Measurements from ENCODE around the gene PLXNA2.

The PLXNA2 gene

GRCh38 chr1:208222376-208223126 is 21.6 kb downstream of the PLXNA2 start:
- no peak for DNase-seq

DNA sequence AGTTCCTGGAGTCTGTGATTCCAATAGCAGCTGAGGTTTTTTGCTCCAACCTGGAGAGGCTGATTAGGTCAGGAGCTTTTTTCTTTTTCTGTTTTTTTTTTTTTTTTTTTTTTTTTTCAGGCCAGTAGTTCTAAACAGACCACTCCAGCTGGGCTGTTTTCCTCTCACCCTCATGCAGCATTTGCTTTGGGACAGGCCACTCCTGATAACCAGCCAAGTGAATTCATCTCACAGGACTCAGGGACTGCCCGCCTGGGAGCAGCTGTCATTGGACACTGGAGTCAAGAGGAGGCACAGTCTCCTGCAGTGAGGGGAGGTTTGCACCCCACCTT is 22.9 kb downstream of the PLXNA2 start:
- no peak for DNase-seq

DNA sequence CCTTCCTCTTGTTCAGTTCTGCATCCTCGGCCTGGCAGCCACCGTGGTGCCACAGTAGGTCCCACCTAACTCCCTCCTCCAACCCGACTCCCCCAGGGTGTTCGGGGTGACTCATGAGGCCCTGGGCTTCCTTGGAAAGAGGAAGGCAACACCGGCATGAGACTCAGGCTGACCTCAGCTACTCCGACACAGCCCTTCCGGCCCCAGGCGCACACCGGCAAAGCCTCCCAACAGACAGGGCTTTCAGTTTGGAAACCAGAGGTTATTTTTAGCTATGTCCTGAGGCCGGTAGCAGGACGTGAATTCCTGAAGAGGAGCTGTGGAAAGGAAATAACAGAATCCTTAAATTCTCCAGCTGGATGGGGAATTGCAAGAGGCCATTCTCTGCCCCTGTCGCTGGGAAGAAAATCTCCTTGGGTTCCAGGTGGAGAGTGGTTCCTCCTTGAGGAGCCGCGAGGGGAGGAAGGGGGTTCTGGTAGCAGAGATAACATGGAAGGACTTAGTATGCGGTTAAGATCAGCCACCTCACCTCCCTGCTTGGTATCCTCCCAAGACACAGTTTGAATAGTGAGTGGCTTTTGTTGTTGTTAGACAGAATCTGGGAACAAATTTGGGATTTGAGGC is 24.4 kb downstream of the PLXNA2 start:
- DNase-seq, result no peak

GRCh38 chr1:208219098-208219658 is 25.0 kb downstream of the PLXNA2 start:
- no peak for DNase-seq

DNA sequence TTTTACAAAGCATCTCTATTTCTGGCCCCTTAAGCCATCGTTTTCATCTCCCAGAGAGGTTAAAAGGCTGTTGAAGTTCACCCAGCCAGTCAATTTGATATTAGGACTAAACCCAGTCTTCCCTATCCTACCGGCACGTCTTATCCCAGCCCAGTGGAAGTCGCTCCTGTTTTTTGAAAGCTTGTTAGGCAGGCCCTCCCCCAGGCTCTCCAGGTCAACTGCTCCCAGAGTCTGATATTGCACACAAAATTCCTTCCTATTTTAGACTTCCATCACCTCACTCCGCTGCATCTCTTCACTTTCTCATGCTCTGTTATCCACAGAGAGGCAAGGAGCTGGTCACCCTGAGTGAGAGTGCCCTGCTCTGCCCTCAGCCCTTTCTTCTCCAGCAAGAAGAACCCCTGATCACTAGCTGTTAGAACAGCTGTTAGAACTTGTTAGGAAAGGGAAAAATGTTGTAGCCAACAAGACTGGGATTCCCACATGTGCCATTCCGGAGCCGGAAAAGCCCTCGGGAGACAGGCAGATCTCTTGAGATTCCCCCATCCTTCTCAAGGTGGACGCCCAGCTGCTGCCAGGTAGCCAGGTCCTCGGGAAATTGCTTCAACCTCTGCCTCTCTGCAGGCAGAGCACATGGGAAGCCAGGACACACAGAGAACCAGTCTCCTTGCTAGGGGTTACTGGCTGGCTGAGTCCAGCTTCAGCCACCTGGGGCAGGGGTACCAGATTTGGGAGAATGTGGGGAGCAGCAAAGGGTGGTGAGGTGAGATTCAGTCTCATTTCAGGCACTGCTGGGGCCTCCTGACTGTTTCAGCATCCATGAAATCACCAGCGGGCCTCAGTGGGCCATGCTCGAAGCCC is 25.7 kb downstream of the PLXNA2 start:
- DNase-seq, result no peak

DNA sequence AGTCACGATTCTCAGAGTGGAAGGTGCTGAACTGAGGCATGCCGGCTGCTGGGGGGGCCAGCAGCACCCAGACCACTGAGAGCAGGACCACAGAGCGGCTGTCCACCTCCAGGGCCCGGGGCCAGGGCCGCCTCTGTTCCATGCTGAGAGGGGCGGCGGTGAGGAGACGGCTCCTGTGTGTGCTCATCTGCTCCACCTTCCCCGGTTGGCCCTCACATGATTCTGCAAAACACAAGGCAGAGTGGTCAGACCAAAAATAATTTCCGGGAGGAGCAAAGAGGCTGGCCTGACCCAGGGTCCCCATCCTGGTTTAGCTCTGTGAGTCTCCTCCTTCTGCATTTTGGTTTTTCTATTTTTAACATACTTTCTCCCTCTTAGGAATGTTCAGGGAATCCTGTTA is 26.4 kb downstream of the PLXNA2 start:
- DNase-seq, result no peak

DNA sequence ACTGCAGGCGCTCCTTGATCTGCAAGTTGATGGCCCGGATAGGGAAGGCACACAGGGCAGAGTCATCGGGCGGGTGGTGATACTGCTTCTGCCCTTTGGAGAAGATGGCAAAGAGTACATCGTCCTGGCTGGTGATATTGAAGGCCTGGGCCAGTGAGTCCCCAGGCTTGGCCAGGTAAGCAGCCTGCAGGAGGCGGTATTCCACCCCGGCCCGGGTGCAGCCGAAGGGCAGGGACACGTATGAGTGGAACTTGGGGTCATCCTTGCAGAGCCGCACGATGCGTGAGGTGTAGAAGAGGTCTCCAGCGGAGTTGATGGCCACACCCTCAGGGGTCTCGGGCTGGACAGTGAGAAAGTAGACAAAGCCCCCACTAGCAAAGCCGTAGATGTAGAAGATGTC is 27.4 kb downstream of the PLXNA2 start:
- no peak for DNase-seq

GRCh38 chr1:208216062-208216461 is 28.1 kb downstream of the PLXNA2 start:
- DNase-seq, result no peak

DNA sequence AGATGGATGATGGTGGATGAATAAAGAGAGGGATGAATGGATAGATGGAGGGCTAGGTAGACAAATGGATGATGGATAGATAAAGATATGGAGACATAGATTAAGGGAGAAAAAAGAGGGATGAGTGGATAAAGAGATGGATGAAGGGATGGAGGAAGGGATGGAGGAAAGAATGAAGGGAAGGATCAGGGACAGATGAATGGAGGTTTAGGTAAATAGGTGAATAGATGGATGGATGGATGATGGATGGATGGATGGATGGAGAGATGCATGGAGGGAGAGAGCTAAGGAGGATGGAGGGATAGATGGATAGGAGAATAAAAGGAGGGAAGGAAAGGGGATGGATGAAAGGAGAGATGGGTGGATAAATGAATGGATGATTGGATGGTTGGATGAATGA is 28.8 kb downstream of the PLXNA2 start:
- no peak for DNase-seq

- DNase-seq, result no peak
These were observed 30.4 kb downstream of the PLXNA2 start for GRCh38 chr1:208213786-208214185.

GRCh38 chr1:208212893-208213292 is 31.3 kb downstream of the PLXNA2 start:
- no peak for DNase-seq

DNA sequence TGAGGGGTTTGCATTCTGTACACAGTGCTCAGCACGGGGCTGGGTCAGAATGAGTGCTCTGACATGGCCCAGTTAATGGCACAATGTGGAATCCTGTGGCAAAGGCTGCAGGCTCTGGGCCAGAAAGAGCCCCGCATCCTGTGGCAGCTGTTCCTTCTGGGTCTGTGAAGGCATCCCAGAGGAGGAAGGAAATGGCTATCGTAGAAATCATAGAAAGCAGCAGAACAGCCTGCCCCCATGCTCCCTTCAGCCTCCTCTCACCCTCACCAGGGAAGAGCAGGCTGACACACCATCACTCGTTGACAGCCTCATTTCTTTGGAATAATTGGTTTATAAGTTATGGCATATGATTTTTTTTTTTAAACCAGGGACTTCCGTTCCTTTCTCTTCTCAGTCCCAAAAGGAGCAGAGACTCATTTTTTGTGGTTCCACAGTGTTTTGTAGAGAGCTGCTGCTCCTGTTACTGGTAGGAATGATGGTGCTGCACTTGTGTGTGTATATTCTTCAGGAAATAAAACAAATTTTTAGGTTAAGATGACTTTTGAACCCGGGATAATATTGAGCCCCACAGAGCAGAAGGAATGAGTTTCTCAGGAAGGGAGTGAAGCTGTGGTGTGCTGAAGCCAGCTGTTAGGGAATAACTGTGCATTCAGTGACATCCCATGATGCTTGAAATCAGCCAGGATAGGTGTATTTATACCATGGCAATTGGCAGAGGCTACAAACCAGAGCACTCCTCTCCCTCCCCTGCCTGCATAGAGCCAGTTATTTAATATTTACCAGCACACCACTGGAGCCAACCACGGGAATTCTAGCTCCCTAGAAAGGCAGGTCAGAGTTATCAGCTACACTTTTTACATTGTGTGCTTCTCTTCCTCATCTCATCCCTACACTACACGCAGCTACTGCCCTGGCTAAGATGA is 32.0 kb downstream of the PLXNA2 start:
- DNase-seq, result no peak

GRCh38 chr1:208209896-208210589 is 34.1 kb downstream of the PLXNA2 start:
- no peak for DNase-seq

GRCh38 chr1:208209286-208209685 is 34.9 kb downstream of the PLXNA2 start:
- no peak for DNase-seq

GRCh38 chr1:208208132-208208487 is 36.1 kb downstream of the PLXNA2 start:
- no peak for DNase-seq

GRCh38 chr1:208207388-208208131 is 36.6 kb downstream of the PLXNA2 start:
- DNase-seq, result no peak

DNA sequence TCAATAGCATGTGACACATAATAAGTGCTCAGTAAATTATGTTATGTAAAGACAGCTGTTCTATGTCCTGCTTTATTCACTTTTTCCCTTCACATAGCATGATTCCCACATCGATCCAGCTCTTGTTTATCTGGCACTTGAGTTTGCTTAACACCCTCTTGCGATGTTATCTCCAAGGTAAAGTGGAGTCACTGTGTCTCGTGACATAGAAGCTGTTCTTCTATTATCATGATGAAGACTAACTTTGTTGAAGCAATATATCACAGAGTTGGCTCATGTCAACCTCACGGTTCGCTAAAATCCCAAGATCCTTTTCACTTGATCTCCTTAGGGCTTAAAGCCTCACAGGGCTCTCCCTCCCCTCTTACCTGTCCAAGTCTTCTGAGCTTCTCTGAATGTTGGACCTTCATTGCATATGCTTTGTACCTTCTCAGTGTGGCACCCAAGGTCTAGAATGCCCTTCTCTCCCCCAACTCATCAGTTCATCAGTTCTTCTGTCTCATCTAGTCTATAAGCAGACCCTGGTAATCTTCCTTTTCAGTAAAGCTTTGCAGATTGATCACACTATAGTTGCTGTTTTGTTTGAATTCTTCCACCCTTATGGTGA is 38.0 kb downstream of the PLXNA2 start:
- no peak for DNase-seq

DNA sequence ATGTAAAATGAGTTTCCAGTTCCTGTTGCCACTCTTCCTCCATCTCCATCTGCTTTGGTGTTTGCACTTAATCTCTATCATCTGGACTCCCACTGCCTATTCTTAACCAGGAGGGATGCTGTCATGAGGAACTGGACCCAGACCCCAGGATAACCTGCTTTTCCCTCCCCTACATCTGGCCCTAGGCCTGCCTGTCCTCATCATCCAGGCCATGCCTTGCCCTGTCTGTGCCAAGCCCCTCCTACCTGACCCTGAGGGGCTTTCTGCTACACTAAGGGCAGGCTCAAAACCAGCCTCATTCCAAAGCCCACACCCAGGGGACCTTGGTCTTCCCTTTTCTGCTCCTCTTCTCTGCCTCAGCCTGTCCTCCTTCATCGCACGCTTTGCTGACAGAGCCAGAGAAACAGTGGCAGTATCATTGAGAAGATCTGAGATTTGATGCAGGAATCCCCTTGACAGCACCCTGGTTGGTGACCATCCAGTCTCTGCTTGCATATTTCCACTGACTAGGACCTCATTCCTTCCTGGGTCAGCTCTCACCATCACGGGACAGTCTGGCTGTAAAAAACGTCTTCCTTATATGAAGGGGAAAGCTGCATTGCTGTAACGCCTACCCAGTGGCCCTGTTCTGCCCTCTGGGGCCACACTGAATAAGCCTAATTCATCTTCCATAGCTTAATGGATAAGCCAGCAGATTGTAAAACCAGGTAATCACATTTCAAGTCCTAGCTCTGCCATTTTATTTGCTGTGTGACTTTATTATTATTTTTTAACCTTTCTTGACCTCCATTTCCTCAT is 38.8 kb downstream of the PLXNA2 start:
- DNase-seq, result no peak

GRCh38 chr1:208204779-208205178 is 39.4 kb downstream of the PLXNA2 start:
- DNase-seq, result no peak
